ENCODE measurements around the gene MAPK11.

Gene MAPK11

DNA sequence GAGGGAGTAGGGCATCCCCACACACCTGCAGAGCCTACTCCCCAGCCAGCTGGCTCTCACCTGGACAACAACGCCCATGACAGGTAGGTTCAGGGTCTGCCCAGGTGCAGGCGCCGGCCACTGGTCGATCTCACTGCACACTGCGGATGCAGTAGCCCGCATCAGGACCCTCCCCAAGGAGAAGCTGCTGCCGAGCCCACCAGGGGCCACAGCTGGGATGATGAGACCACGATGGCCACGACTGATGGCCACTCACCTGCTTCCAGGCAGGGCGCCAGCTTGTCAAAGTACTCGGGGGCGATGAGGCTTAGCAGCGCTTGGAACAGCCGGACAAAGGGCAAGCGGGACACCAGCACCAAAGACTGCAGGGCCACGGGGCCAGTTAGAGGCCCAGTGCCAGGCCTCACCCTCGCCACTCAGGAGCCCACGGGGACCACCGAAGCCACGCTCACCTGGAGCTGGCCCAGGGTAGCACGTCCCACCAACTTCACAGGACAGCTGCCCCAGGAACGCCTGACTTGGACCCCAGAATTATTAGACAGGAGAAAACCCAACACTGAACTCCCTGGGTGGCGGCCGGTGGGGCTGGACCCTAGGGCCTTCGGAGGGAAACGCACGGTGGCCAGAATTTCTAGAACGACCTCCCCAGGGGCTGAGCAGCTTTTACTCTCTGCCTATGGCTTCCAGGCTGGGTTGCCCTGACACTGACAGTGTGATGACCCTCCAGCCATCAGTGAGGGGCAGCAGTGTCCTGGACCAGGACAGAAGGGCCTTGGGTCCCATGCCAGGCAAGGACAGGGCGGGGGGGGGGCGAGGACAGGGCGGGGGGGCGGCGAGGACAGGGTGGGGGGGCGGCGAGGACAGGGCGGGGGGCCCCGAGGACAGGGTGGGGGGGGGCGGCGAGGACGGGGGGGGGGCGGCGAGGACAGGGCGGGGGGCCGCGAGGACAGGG lies 46.2 kb upstream of the MAPK11 start:
- TF ChIP-seq, protein P1, sequence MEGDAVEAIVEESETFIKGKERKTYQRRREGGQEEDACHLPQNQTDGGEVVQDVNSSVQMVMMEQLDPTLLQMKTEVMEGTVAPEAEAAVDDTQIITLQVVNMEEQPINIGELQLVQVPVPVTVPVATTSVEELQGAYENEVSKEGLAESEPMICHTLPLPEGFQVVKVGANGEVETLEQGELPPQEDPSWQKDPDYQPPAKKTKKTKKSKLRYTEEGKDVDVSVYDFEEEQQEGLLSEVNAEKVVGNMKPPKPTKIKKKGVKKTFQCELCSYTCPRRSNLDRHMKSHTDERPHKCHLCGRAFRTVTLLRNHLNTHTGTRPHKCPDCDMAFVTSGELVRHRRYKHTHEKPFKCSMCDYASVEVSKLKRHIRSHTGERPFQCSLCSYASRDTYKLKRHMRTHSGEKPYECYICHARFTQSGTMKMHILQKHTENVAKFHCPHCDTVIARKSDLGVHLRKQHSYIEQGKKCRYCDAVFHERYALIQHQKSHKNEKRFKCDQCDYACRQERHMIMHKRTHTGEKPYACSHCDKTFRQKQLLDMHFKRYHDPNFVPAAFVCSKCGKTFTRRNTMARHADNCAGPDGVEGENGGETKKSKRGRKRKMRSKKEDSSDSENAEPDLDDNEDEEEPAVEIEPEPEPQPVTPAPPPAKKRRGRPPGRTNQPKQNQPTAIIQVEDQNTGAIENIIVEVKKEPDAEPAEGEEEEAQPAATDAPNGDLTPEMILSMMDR (IDR thresholded peaks at IDR 0.05; ENCODE audit: borderline replicate concordance, control extremely low read depth, extremely low read depth, insufficient read depth, missing control alignments): no peak
- in situ Hi-C loops (cut with MboI; ENCODE audit: low sequenced_read_pairs, unreplicated experiment): no loop called here
- no peak for DNase-seq (ENCODE audit: low spot score)

DNA sequence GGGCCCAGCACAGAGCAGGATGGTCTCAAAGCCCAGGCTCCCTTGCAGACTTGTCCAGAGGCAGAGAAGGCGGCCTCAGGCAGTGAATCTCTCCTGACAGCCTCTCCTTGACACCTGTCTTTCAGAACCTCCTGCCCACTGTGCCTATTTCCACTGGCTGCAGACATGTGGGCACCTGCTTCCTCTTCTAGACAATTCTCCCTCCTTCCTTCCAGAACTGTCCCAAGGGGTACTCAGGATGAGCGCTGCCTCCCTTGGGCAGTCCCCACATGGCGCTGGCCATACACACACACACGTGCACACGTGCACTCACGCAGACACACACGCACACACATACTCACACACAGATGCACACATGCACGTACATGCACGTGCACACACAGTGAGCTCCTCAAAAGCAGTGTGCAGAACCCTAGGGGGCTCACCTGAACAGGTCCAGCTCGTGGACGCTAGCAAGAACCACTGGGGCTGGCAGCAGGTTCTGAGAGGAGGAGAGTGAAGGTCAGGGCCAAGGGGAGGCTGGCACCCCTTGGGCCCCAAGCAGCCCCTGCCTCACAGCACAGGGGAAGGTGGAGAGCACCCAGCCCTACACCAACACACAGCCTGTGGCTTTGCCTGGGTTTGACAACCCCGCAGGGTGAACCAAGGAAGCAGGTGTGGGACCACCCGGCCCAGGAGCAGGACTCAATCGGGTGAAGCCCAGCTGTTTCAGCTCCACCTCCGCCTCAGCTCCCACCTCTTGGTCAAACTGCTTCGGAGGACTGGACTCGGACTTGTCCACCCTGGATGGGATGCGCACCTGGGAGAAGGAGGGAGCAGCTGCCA lies 45.3 kb upstream of the MAPK11 start:
- no peak for DNase-seq (ENCODE audit: low spot score)
- in situ Hi-C loops (cut with MboI; ENCODE audit: low sequenced_read_pairs, unreplicated experiment): no loop called here
- TF ChIP-seq, protein P1 (IDR thresholded peaks at IDR 0.05; ENCODE audit: borderline replicate concordance, control extremely low read depth, extremely low read depth, insufficient read depth, missing control alignments): no peak

DNA sequence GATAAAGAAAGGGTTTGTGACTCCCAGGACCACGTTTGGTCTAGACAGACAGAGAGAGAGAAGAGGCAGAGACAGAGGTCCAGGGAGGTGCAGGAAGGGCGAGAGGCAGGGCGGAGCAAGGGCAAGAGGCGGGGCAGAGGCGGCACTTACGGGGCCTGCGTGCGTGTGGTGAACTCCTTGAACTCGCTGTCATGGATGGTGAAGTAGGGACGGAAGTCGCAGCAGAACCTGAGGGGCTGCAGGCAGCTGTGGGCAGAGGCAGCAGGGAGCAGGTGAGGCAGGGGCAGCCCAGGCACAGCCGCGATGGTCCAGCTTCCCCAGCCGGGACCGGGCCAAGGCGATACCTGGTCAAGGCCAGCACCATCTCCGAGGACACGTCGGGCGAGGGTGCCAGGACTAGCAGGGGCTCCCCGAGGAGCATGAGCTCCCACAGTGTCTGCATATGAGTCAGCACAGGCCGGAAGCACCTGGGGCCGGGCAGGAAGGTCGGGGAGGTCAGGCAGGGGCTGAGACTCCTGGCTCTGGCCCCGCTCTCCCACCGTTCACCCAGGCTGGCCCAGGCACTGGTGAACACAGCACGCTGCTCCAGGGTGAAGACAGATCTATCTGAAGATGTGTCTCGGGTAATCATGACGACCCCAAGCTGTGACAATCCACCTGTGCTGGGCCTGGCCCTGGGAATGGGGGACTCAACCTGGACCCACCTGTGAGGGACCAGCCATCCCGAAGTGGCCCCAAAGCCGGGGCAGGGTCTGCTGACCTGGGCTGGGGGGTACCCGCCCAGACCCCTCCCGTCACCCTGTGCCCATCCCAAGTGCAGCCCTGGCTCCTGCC lies 44.5 kb upstream of the MAPK11 start:
- in situ Hi-C loops (cut with MboI; ENCODE audit: low sequenced_read_pairs, unreplicated experiment): no loop called here
- peak; percentile 91 for DNase-seq (ENCODE audit: low spot score)
- TF ChIP-seq, protein P1 (IDR thresholded peaks at IDR 0.05; ENCODE audit: borderline replicate concordance, control extremely low read depth, extremely low read depth, insufficient read depth, missing control alignments): no peak

DNA sequence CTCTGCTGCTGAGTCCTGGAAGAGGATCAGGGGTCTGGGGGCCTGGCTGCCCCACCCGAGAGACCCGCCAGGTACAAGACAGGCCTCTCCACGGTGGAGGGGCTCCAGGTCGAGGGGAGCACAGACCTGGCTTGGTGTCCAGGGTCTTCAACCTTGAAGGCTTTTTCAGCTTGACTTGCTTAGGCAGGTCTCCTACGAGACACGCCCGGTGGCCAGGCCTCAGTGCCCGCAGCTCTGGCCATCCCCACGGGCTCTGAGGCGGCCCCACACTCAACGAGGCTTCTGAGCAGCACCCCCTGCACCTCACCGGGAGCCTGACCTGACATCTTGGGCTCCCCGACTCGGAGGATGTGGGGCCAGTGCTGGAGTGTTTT lies 43.9 kb upstream of the MAPK11 start:
- DNase-seq (ENCODE audit: low spot score): no peak
- in situ Hi-C loops (cut with MboI; ENCODE audit: low sequenced_read_pairs, unreplicated experiment): no loop called here
- TF ChIP-seq, protein P1 (IDR thresholded peaks at IDR 0.05; ENCODE audit: borderline replicate concordance, control extremely low read depth, extremely low read depth, insufficient read depth, missing control alignments): no peak

DNA sequence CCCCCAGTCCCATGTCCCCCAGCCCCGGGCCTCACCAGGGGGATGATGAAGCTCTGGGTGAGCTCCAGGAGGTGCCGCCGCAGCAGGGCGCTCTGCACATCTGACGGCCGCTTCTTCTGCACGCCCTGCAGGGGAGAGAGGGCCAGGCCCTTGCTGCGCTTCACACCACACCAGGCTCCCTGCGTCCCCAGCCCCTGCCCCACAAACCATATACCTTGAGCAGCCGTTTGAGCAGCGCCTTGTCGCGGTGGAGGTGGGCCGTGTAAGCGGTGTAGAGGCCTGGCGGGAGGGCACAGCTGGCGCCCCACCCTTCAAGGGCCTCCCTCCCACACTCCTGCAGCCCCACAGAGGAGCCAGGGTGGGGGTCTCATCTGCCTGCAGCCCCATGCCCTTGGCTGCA lies 43.4 kb upstream of the MAPK11 start:
- in situ Hi-C loops (cut with MboI; ENCODE audit: low sequenced_read_pairs, unreplicated experiment): no loop called here
- TF ChIP-seq, protein P1 (IDR thresholded peaks at IDR 0.05; ENCODE audit: borderline replicate concordance, control extremely low read depth, extremely low read depth, insufficient read depth, missing control alignments): no peak
- DNase-seq (ENCODE audit: low spot score): no peak

DNA sequence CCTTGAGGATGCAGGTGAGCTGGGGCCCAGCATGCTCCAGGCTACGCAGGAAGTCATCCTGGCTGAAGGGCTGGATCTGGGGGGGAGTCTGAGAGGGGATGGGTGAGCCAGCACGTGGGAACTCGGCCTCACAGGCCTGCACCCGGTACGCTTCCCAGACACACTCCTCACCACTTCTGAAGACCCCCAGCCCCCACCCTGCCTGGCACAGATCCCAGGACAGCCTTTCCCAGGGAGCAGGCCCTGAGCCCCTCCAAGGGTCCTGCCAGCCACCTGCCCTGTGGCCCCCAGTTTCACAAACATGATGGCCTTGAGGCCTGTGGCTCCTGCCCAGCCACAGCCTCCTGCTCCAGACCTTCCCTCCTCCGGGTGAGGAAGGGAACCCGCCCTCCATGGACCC lies 42.8 kb upstream of the MAPK11 start:
- TF ChIP-seq, protein P1 (IDR thresholded peaks at IDR 0.05; ENCODE audit: borderline replicate concordance, control extremely low read depth, extremely low read depth, insufficient read depth, missing control alignments): no peak
- DNase-seq (ENCODE audit: low spot score): no peak
- in situ Hi-C loops (cut with MboI; ENCODE audit: low sequenced_read_pairs, unreplicated experiment): no loop called here
